IMR-90 (cell line): ENCODE results near the gene TBX4. TPM values are rescaled to one million over a fixed set of nuclear protein-coding genes. Genes with fewer than 3 reads are reported as not detected.
A peak's percentile ranks its signal among the peaks of the same experiment; 100 is the strongest.

Source experiments
- ATAC-seq: fragments of 200-7000 bp; cut with Tn5 transposase; 2 replicates; pipeline ENCODE4 v1.9.1; 2020; ENCODE audit warnings: low read depth, mild to moderate bottlenecking, moderate library complexity
- BruUV-seq: library from RNA; stranded (reverse); fragments of 400-500 nt; replicated peaks from 2 replicates; lab custom pipeline; 2021; lab: Mats Ljungman, UMichigan
- CTCF ChIA-PET: fragments of 300-600 bp; formaldehyde crosslinking; extraction: SDS; loops from one replicate; lab custom pipeline; 2021; ENCODE audit warnings: antibody characterized with exemption; lab: Yijun Ruan, JAX
- POLR2A ChIA-PET: fragments of 300-600 bp; sonication (Branson Sonifier 250); formaldehyde crosslinking; loops from one replicate; lab custom pipeline; 2022; ENCODE audit warnings: antibody characterized with exemption; ENCODE audit not compliant: unreplicated experiment; lab: Charles Lee
- DNase-seq: peaks from one replicate; pipeline ENCODE4 v3.0.0; 2013
- H2AFZ ChIP-seq: replicated peaks from 2 replicates; pipeline ENCODE3; 2013; ENCODE audit warnings: low read length, mild to moderate bottlenecking; ENCODE audit not compliant: poor library complexity
- H2AK5ac ChIP-seq: 2 replicates; pipeline ENCODE4 v1.6.1; 2013; ENCODE audit warnings: low read depth, low read length, inconsistent platforms
- H2AK9ac ChIP-seq: replicated peaks from 2 replicates; pipeline ENCODE3; 2013; ENCODE audit warnings: mild to moderate bottlenecking, low read depth, low read length, moderate library complexity; ENCODE audit not compliant: poor library complexity
- H2BK120ac ChIP-seq: 2 replicates; pipeline ENCODE4 v1.6.1; 2013; ENCODE audit warnings: low read depth, low read length, inconsistent platforms
- H2BK15ac ChIP-seq: 3 replicates; pipeline ENCODE4 v1.6.1; 2013; ENCODE audit warnings: low read depth, low read length, inconsistent platforms
- H2BK20ac ChIP-seq: 2 replicates; pipeline ENCODE4 v1.6.1; 2013; ENCODE audit warnings: low read depth, mild to moderate bottlenecking, inconsistent platforms, low read length, moderate library complexity
- H2BK5ac ChIP-seq: 2 replicates; pipeline ENCODE4 v1.6.1; 2013; ENCODE audit warnings: mild to moderate bottlenecking, low read depth, low read length, inconsistent platforms; ENCODE audit not compliant: poor library complexity, severe bottlenecking
- H3K14ac ChIP-seq: replicated peaks from 2 replicates; pipeline ENCODE4 v1.6.1; 2013; ENCODE audit warnings: low read depth, low read length, inconsistent platforms
- H3K18ac ChIP-seq: 2 replicates; pipeline ENCODE4 v1.6.1; 2013; ENCODE audit warnings: low read depth, low read length, control low read depth
- H3K23ac ChIP-seq: 2 replicates; pipeline ENCODE4 v1.6.1; 2013; ENCODE audit warnings: low read depth, low read length, inconsistent platforms
- H3K27ac ChIP-seq: 2 replicates; pipeline ENCODE4 v1.5.1; 2013; ENCODE audit warnings: mild to moderate bottlenecking, control low read depth, low read length; ENCODE audit not compliant: insufficient read depth
- H3K27me3 ChIP-seq: 2 replicates; pipeline ENCODE4 v1.6.1; 2013; ENCODE audit warnings: low read length; ENCODE audit not compliant: control insufficient read depth, insufficient read depth
- H3K36me3 ChIP-seq: 2 replicates; pipeline ENCODE4 v1.6.1; 2013; ENCODE audit warnings: low read length, mixed read lengths; ENCODE audit not compliant: control insufficient read depth, insufficient read depth
- H3K4ac ChIP-seq: 2 replicates; pipeline ENCODE4 v1.6.1; 2013; ENCODE audit warnings: low read depth, low read length, inconsistent platforms
- H3K4me1 ChIP-seq: 2 replicates; pipeline ENCODE4 v1.6.1; 2013; ENCODE audit warnings: low read length, mixed read lengths; ENCODE audit not compliant: control insufficient read depth, insufficient read depth
- H3K4me2 ChIP-seq: 2 replicates; pipeline ENCODE4 v1.6.1; 2013; ENCODE audit warnings: low read depth, mild to moderate bottlenecking, control low read depth, low read length, moderate library complexity
- H3K4me3 ChIP-seq: 2 replicates; pipeline ENCODE4 v1.5.1; 2013; ENCODE audit warnings: low read depth, mild to moderate bottlenecking, control low read depth, low read length, moderate library complexity; ENCODE audit not compliant: insufficient read depth
- H3K56ac ChIP-seq: 2 replicates; pipeline ENCODE4 v1.6.1; 2013; ENCODE audit warnings: low read length, inconsistent platforms; ENCODE audit not compliant: insufficient read depth; ENCODE audit errors: extremely low read depth
- H3K79me1 ChIP-seq, 2 experiments: 2 replicates each; pipeline ENCODE4 v1.6.1; 2013; ENCODE audit warnings: low read length in 2 of 2, inconsistent platforms in 1 of 2, low read depth in 1 of 2
- H3K9ac ChIP-seq: 2 replicates; pipeline ENCODE4 v1.6.1; 2013; ENCODE audit warnings: low read depth, low read length, control low read depth
- H3K9me1 ChIP-seq: 2 replicates; pipeline ENCODE4 v1.6.1; 2013; ENCODE audit warnings: low read length, inconsistent platforms; ENCODE audit not compliant: insufficient read depth
- H3K9me3 ChIP-seq: 2 replicates; pipeline ENCODE4 v1.6.1; 2013; ENCODE audit warnings: low read length; ENCODE audit not compliant: control insufficient read depth, insufficient read depth
- H4K20me1 ChIP-seq: 2 replicates; pipeline ENCODE4 v1.6.1; 2013; ENCODE audit warnings: low read length, inconsistent platforms; ENCODE audit not compliant: insufficient read depth
- H4K5ac ChIP-seq: 2 replicates; pipeline ENCODE4 v1.6.1; 2013; ENCODE audit warnings: mild to moderate bottlenecking, low read depth, low read length, control low read depth
- H4K8ac ChIP-seq, 2 experiments: 2 replicates each; pipeline ENCODE4 v1.6.1; 2013; ENCODE audit warnings: low read depth in 2 of 2, low read length in 2 of 2, control low read depth in 1 of 2, inconsistent platforms in 1 of 2
- H4K91ac ChIP-seq: 2 replicates; pipeline ENCODE4 v1.6.1; 2013; ENCODE audit warnings: low read depth, low read length, inconsistent platforms; ENCODE audit not compliant: insufficient read depth
- BHLHE40 ChIP-seq: fragments of 150-350 bp; IDR thresholded peaks from 2 replicates; pipeline ENCODE4 v1.6.1; 2016; ENCODE audit warnings: mild to moderate bottlenecking, low read depth, low read length
- CEBPB ChIP-seq: IDR thresholded peaks from 2 replicates; pipeline ENCODE4 v1.6.1; 2012; ENCODE audit warnings: low read depth, low read length, improper control_type of control experiment
- CHD1 ChIP-seq: IDR thresholded peaks from 2 replicates; pipeline ENCODE4 v1.6.1; 2012; ENCODE audit warnings: low read depth, low read length, improper control_type of control experiment
- CTCF ChIP-seq: conservative IDR thresholded peaks from 2 replicates; pipeline ENCODE4 v1.5.1; 2012; ENCODE audit warnings: mild to moderate bottlenecking, low read depth, low read length, improper control_type of control experiment
- ELK1 ChIP-seq: fragments of 150-350 bp; IDR thresholded peaks from 2 replicates; pipeline ENCODE4 v1.6.1; 2016; ENCODE audit warnings: low read depth, mild to moderate bottlenecking, low read length, moderate library complexity, borderline replicate concordance
- FOS ChIP-seq: fragments of 150-350 bp; IDR thresholded peaks from 2 replicates; pipeline ENCODE4 v1.6.1; 2016; ENCODE audit warnings: low read depth, low read length
- MAFK ChIP-seq: IDR thresholded peaks from 2 replicates; pipeline ENCODE4 v1.6.1; 2012; ENCODE audit warnings: low read depth, low read length, improper control_type of control experiment
- MAZ ChIP-seq: IDR thresholded peaks from 2 replicates; pipeline ENCODE4 v1.6.1; 2012; ENCODE audit warnings: low read depth, mild to moderate bottlenecking, low read length, improper control_type of control experiment, moderate library complexity, borderline replicate concordance
- MXI1 ChIP-seq: IDR thresholded peaks from 2 replicates; pipeline ENCODE4 v1.6.1; 2012; ENCODE audit warnings: low read depth, mild to moderate bottlenecking, low read length, moderate library complexity, borderline replicate concordance
- NFE2L2 ChIP-seq: fragments of 150-350 bp; IDR thresholded peaks from 2 replicates; pipeline ENCODE4 v1.6.1; 2016; ENCODE audit warnings: low read depth, mild to moderate bottlenecking, low read length
- POLR2A ChIP-seq: IDR thresholded peaks from 2 replicates; pipeline ENCODE4 v1.6.1; 2012; ENCODE audit warnings: mild to moderate bottlenecking, low read depth, low read length
- RAD21 ChIP-seq: IDR thresholded peaks from 2 replicates; pipeline ENCODE4 v1.6.1; 2012; ENCODE audit warnings: low read length, improper control_type of control experiment
- RCOR1 ChIP-seq: IDR thresholded peaks from 2 replicates; pipeline ENCODE4 v1.6.1; 2012; ENCODE audit warnings: mild to moderate bottlenecking, low read length, improper control_type of control experiment; ENCODE audit not compliant: insufficient replicate concordance
- RFX5 ChIP-seq: IDR thresholded peaks from 2 replicates; pipeline ENCODE4 v1.8.0; 2012; ENCODE audit warnings: low read depth, mild to moderate bottlenecking, low read length, moderate library complexity
- SMC3 ChIP-seq: fragments of 150-350 bp; IDR thresholded peaks from 2 replicates; pipeline ENCODE4 v1.6.1; 2016; ENCODE audit warnings: low read depth, mild to moderate bottlenecking, antibody characterized with exemption, low read length, moderate library complexity
- USF2 ChIP-seq: fragments of 150-350 bp; IDR thresholded peaks from 2 replicates; pipeline ENCODE4 v1.6.1; 2017; ENCODE audit warnings: mild to moderate bottlenecking, antibody characterized with exemption, low read length, low read depth
- WGBS, 2 experiments: methylation state at CpG; one replicate each; pipeline versions ENCODE4 v1.1.5 to v1.1.7; 2013; ENCODE audit warnings: missing lambda C conversion rate in 2 of 2; ENCODE audit not compliant: insufficient read length in 1 of 2; ENCODE audit errors: extremely low coverage in 2 of 2; 5-methylcytosine and 5-hydroxymethylcytosine counted together
- dilution Hi-C: fragments of 300-500 bp; cut with HindIII; formaldehyde crosslinking; loops from one replicate; pipeline ENCODE4 v1.14.3; 2018; ENCODE audit warnings: low sequenced_read_pairs; ENCODE audit not compliant: unreplicated experiment
- in situ Hi-C: fragments of 300-500 bp; cut with MboI; formaldehyde crosslinking; loops from 3 replicates; pipeline ENCODE4 v1.14.3; 2019; ENCODE audit warnings: low sequenced_read_pairs, inconsistent platforms, mixed read lengths
- intact Hi-C: fragments of 100-400 bp; cut with micrococcal nuclease; formaldehyde crosslinking; loops from 2 replicates; pipeline ENCODE4 v1.10.0; 2022
- polyA plus RNA-seq, 3 experiments: library from polyadenylated mRNA; depleted of rRNA; stranded (reverse); fragments of >200 nt; gene quantifications; 2 replicates each; pipeline ENCODE4 v1.2.3, GENCODE V29; 2012; ENCODE audit warnings: low replicate concordance in 1 of 3
- total RNA-seq: library from RNA; depleted of rRNA; stranded (reverse); fragments of >200 nt; gene quantifications from 2 replicates; pipeline ENCODE4 v1.2.3, GENCODE V29; 2012

The TBX4 gene
- total and polyA plus RNA-seq, 2 of the 4 experiments (the other 2 are of a cell fraction), result 0.05 TPM; not detected in 1

GRCh38 chr17:61487989-61488595 is 35.9 kb downstream of the TBX4 start:
- Histone ChIP-seq H3K23ac (no peak overlapping the region), H2AK5ac (no peak overlapping the region), H2AFZ (peak overlapping the region; percentile 2), H3K79me1 (no peaks in the 10 kb centered on the region), H4K5ac (no peak overlapping the region), H3K27ac (no peak overlapping the region), H3K4me3 (no peak overlapping the region), H2BK20ac (no peak overlapping the region), H3K9me3 (no peaks in the 10 kb centered on the region), H2BK15ac (no peak overlapping the region), H3K56ac (no peak overlapping the region), H3K9me1 (peaks cover 10% of the 10 kb centered on the region; the same call in 1 of the 2 replicates), H3K4me2 (no peak overlapping the region), H4K91ac (no peak overlapping the region), H3K18ac (no peak overlapping the region), H3K27me3 (0 out of 2 replicates have a peak, but pooled peaks cover 4% of the 10 kb centered on the region), H2AK9ac (no peak overlapping the region), H3K14ac (no peak overlapping the region), H2BK120ac (no peak overlapping the region), H3K9ac (no peak overlapping the region), H3K36me3 (no peaks in the 10 kb centered on the region), H2BK5ac (no peak overlapping the region), H3K4me1 (peaks cover 12% of the 10 kb centered on the region), H4K8ac (no peak overlapping the region), H4K20me1 (no peaks in the 10 kb centered on the region), H3K4ac (no peak overlapping the region)
- DNase-seq (no peak), ATAC-seq (no peak)
- ChIA-PET CTCF (no interaction called here), POLR2A (no interaction called here)
- in situ Hi-C loops (no loop called here), intact Hi-C loops (no loop called here), dilution Hi-C loops (no loop called here)
- WGBS, 2 experiments, result no CpG with 5 or more reads among the region's 9 CpGs
- BruUV-seq, result no TSS peak
- no peak for TF ChIP-seq MXI1
- no peak for TF ChIP-seq RAD21
- TF ChIP-seq RCOR1, result no peak
- no peak for TF ChIP-seq CEBPB
- TF ChIP-seq MAZ, result no peak
- TF ChIP-seq CHD1, result no peak
- TF ChIP-seq MAFK, result no peak
- no peak for TF ChIP-seq ELK1
- no peak for TF ChIP-seq RFX5
- TF ChIP-seq BHLHE40, result no peak
- TF ChIP-seq POLR2A, result no peak
- TF ChIP-seq USF2, result no peak
- no peak for TF ChIP-seq SMC3
- TF ChIP-seq CTCF, result no peak
- TF ChIP-seq FOS, result no peak
- no peak for TF ChIP-seq NFE2L2
